Activated CD8-positive, alpha-beta memory T cell treated with anti-CD3 and anti-CD28 coated beads, Interleukin-2, amount 50 U/mL, for 4 hours (primary cell): ENCODE results near the gene EFCAB7.
A peak's percentile ranks its signal among the peaks of the same experiment; 100 is the strongest.

ENCODE experiments used
- DNase-seq: peaks from one replicate; pipeline ENCODE4 v3.0.0-alpha.2; 2020

Gene EFCAB7

GRCh38 chr1:63611231-63611630, 87.9 kb downstream of the EFCAB7 start:
- DNase-seq = no peak

DNA sequence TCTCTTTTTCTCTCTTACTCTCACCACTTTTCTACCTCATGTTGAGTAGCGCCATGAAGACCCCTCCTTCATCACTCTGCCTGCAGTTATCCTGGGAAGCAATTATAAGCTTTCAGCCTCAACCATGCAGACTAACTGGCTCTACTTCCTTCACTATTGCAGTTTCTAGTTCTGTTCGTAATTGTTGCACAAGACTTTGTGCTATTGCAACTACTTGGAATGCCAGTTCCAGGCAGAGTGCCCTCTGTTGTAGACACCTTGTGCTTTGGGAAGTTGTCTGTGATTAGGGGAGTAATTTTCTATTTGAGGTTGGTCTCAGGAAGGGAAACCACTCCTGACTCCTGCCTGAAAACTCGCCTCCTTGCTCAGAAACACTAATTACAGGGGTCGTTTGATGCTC, 89.2 kb downstream of the EFCAB7 start:
- DNase-seq = no peak

- no peak for DNase-seq
Observed at GRCh38 chr1:63612971-63613370, 89.6 kb downstream of the EFCAB7 start.

DNA sequence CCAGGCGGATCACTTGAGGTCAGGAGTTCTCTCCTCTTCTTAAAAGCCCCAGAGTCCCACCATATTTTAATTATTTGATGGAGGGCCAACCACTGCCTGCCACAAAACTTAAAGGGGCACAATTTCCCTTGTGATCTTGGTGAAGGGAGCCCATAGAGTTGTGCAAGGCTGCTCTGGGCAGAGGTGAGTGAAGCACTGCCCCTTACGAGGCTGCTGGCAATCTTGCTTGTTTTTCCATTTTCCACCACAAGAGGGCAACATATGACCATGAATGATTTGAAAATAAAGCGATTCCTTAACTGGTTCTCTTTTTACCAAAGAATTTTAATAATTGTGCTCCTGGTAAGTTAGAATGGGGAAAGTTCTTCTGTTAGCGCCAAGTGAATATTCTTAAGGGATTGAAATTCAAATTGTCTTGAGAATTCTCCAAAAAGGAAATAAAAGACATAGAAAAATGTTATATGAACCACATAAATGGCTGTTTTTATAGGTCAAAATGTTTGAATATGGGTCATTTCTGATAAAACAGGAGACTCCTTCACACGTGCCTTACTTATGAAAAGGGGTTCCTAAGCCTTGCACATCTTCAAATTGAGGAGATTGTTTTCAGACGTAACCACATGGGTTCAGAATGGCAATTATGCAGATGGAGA, 92.6 kb downstream of the EFCAB7 start:
- peak; percentile 48 for DNase-seq

DNA sequence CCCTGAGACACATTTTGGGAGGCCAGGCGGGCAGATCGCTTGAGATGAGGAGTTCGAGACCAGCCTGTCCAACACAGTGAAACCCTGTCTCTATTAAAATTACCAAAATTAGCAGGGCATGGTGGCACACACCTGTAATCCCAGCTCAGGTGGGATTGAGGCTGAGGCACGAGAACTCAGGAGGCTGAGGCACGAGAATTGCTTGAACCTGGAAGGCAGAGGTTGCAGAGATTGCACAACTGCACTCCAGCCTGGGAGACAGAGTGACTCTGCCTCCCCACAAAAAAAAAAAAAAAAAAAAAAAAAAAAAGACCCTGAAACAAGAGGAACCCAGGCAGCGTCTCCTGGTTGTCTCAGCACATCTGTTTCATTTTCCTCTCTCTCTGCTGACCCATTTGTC, 94.1 kb downstream of the EFCAB7 start:
- no peak for DNase-seq

DNA sequence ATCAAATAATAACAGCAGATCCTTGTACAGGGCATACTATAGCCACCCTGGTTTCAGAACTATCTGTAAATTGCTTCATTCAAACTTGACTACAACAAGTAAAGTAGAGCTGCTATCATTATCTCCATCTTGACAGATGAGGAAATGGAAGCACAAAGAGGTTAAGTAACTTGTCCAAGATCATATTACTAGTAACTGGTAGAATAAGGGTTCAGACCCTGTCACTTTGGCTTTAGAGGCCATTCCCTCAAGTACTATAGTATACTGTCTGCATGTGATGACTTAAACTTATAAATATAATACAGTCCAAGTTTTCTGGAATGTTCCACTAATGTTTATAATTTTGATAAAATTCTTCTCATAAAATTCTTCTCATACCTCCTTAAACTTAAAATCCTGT, 94.7 kb downstream of the EFCAB7 start:
- DNase-seq = no peak

DNA sequence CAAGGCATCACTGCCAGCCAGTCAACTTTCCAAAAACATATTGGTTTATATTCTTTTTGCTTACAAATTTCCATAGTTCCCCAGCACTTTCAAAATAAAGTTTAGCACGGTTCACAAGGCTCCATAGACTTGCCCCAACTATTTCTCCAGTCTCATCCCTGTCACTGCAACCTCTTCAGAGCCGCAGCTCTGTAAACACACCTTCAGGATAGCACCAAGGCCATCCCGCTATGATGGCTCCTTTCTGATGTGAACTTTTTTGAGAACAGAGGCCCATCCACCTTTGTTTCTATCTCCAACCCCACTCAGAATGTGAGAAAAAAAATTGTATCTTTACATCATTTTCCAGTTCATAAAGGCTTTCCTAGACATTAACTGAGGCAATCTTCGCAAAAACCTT, 96.2 kb downstream of the EFCAB7 start:
- no peak for DNase-seq

DNA sequence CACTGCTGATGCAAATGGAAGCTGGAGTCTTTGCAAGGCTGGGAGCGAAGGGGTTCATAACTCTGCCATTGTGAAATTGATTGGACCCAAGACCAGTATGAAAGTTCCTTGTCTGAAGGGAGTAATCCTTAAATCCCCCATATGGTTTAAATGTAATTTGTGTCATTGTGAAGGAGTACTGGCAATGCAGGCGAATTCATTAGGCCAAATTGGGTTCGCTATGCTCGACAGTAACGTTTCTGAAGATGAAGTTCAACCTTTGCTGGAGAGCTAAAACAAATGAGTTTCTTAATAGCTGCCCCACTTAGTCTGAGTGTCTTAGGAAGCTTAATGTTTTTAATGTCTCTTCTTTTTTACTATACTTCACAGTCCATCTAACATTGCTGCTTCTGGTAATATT, 97.3 kb downstream of the EFCAB7 start:
- DNase-seq = no peak

- DNase-seq = no peak
Observed at GRCh38 chr1:63621075-63621474, 97.8 kb downstream of the EFCAB7 start.

DNA sequence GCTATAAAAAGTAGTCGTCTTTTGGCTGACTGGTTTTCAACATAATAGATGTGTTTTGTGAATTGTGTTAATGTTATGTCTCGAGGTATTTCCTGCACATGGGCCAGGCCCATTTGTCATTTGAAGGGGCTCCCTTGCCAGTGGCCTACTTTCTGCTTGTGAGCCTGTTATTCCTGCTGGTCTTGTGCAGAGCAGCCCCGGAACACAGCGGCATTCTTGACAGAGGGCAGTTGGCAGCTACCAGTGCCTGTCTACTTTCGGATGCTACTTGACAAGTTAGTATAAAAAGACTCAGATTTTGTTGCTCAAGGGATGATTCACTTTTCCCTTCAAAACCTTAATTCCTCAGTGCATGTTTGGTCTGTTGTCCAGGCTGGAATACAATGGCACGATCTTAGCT, 98.4 kb downstream of the EFCAB7 start:
- no peak for DNase-seq
